ENCODE data around the gene TMCO6.

TMCO6 gene

DNA sequence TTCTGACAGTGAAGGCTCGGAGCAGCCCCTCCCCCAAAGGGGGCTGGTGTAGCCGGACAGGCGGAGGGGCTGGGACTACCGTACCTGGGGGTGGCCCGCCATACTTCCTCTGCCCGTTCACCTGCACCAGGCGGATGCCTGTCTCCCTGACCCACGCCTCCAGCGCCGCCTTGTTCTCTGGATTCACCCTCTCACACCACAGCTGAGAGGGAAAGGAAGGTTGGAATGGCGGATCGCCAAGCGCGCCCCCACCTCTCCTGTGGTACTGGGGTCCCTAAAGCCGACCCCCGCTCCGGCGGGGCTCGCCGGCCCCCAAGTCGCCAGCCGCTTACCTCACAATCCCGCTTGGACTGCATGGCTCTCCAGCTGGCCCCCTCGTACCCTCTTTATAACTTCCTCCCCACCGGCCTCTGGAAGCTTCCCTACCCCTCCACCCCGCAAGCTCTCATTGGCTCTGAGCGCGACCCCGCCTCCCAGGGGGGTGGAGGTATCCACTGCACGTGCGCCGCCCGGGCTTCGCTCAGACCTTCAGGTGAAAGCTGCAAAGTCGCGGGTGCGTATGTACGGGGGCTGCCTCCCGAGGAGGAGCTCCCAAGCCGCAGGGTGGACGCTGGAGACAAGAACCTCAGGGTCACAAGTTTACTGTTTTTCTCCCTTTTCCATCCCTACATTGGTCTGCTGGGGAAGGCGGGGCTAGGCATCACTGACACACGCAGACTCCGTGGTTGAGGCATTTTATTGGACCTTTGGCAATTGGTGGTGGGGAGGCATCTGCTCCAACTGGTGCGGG is 34.1 kb downstream of the TMCO6 start, which contains the start of gene DND1:
DND1 (minus strand) TSS at position 390 of the 790 bp plus-strand sequence; CDS start at position 356, 34 bp downstream.
- DNase-seq (ENCODE audit: low spot score) = no peak

DNA sequence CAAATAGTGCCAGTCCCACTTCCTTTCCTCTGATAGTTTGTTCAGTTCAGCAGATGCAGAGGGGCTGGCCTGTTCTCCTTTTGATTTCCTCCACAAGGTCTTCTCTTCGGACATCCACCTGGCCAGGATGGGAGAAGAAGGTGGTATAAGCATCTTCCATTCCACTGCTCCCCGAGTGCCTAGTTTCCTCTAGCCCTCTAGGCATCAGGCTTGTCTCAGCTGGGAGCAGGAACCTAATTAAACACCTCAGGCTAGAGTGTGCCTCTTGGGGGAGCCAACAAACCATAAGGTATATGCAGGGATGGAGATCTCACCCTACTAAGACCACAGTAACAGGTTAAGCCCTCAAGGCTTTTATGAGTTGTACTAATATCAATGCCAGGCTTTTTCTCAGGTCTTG is 35.0 kb downstream of the TMCO6 start:
- no peak for DNase-seq (ENCODE audit: low spot score)

DNA sequence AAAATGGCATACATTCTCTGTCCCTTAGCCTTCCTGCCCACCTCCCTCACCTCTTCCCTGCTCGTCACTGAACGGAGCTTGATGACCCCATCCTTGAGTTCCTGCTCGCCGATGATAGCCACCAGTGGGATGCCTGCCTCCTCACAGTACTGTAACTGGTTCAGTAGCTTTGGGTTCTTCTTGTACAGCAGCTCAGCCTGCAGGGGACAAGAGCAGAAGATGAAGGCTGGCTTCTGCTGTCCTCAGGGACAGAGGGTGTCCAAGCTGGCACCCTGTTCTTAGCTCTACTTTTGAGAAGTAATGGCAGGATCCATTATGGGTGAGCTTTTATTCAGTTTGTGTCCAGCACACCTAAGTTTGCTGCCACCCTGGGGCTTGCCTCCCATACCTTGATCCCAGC is 35.4 kb downstream of the TMCO6 start:
- no peak for DNase-seq (ENCODE audit: low spot score)

DNA sequence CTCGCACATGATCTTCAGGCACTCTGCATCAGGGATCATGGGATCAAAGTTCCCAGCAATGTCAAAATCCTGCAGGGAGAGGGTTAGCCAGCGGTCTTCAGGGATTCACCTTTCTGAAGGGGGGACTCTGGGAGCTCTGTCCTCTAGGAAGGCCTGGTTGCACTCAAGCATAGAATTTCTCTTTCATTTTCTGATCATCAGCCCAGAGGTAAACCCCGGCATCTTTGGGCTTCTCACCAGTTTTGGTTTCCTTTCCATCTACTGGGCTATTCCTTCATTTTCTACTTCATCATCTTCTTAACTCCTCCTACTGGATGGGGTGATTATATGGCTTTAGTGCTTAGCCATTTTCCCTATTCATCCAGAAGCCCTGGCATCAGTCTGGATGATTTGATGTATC is 38.7 kb downstream of the TMCO6 start:
- no peak for DNase-seq (ENCODE audit: low spot score)

DNA sequence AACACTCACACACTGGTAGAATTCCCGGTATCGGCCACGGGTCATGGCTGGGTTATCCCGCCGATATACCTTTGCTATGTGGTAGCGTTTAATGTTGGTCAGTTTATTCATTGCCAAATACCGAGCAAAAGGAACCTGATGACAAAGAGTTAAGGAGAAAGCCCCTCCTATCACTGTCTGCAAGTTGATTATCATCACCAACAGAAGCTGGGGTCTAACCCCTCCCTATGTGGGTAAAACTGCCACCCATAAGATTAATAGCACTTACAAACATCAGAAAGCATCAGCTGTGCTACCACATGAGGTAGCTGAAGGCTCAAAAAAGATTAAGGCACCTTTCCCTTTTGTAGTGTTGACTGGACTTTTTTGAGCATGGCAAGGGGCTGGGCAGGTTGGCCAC is 39.7 kb downstream of the TMCO6 start:
- no peak for DNase-seq (ENCODE audit: low spot score)

DNA sequence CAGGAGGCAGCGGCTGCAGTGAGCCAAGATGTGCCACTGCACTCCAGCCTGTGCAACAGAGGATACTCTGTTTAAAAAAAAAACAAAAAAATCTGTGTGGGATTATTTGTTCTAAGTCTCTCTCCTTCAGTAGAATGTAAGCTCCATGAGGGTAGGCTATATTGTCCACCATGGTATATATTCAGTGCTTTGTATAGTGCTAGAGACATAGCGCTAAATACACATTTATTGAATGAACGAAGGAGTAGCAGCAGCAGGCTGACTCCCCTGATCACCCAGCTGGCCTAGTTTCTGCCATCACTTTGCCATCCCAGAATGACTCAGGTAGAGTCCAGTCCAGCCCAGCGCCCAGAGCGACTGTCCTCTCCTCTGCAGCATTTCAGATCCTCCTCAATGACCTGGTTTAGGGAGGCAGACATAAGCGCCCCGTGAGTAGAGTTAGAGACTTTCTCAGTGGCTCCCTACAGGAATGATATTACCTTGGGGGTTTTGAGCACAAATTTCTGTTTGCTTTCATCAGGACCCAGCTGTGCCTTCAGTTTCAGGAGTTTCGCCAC is 51.2 kb downstream of the TMCO6 start:
- DNase-seq (ENCODE audit: low spot score) = no peak

DNA sequence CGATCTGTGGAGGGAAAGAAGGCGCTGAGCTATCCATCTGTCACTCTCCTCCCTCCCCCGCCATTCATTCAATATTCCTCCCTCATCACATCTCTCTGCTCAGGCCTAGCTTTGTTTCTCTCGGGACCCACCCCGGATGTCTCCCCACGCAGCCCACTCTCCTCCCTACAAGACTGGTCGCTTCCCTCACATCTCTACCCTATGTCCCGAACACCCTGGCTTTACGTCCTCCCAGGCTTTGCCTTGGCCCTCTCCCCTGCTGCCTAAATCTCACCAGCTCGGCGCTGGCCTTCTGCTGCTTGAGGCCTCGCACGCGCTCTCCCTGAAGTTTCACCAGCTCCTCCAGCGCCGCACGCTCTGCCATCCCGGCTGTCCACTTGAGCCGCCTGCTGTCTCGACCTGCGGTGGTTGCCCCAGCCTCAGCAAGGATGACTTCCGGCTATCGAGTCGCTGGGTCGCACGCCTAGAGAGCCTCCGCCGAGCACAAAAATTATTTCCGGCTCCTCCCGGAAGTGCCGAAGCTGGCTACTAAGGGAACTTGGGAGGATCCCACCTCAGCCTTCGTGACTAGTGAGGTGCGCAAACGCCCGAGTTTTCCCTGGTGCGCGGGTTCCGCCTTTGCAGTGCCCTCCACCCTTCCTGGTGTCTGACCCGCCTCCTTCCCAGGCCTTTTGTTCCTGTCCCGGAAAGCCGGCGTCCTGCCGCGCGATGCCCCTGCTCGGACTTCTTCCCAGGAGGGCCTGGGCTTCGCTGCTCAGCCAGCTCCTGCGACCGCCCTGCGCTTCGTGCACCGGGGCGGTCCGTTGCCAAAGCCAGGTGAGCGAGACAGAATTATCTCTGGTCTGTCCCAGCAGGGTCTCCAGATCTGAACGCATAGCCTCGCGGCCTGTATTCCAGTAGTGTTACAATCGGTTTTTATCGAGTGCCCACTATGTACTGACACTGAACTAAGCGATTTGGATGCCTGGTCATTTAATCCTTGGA is 52.0 kb downstream of the TMCO6 start, which contains the start of the genes HARS1 and HARS2:
HARS1 (minus strand) TSS at position 430 of the 984 bp plus-strand sequence; CDS start at position 364, 66 bp downstream.
HARS2 (plus strand) TSS at position 515 of the 984 bp plus-strand sequence; CDS start at position 709, 194 bp downstream.
- peak; percentile 97 for DNase-seq (ENCODE audit: low spot score)

DNA sequence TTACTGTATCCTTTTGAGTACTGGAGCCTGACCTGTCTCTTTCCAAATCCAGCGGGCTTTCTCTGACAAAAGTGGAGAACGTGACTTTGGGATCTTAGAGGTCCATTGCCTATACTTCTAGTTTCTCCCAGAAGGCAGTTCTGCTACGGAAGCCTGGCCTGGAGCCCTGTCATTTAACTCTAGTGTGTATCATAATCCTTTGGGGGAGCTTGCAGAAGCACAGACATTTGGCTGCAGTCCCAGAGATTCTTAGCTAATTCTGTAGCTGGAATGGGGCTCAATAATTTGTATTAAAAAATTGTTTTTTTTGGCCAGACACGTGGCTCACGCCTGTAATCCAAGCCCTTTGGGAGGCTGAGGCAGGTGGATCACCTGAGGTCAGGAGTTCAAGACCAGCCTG is 55.0 kb downstream of the TMCO6 start:
- DNase-seq (ENCODE audit: low spot score) = no peak
